ENCODE results near the gene NR1H2.

Gene NR1H2

GRCh38 chr19:50422397-50423278 is 46.4 kb downstream of the NR1H2 start:
- no peak for DNase-seq (ENCODE audit: low read depth)

- no peak for DNase-seq (ENCODE audit: low read depth)
These were observed 47.2 kb downstream of the NR1H2 start for GRCh38 chr19:50423279-50424113.

- no peak for DNase-seq (ENCODE audit: low read depth)
These were observed 49.3 kb downstream of the NR1H2 start for GRCh38 chr19:50425581-50425980.

- DNase-seq (ENCODE audit: low read depth), result no peak
These were observed 51.2 kb downstream of the NR1H2 start for GRCh38 chr19:50427318-50427925.

GRCh38 chr19:50427997-50428425 is 51.8 kb downstream of the NR1H2 start:
- DNase-seq (ENCODE audit: low read depth), result peak; percentile 25

GRCh38 chr19:50428772-50429463 is 52.7 kb downstream of the NR1H2 start:
- DNase-seq (ENCODE audit: low read depth), result no peak

- DNase-seq (ENCODE audit: low read depth), result no peak
These were observed 54.7 kb downstream of the NR1H2 start for GRCh38 chr19:50430888-50431342.

- peak; percentile 78 for DNase-seq (ENCODE audit: low read depth)
These were observed 55.3 kb downstream of the NR1H2 start for GRCh38 chr19:50431343-50432220.

- DNase-seq (ENCODE audit: low read depth), result no peak
These were observed 56.2 kb downstream of the NR1H2 start, which contains the start of gene MYBPC2 for GRCh38 chr19:50432221-50433028. MYBPC2 (plus strand) TSS chr19:50432892; CDS start chr19:50432954, 62 bp downstream.

Data from T follicular helper cell (primary cell).